ENCODE data around the gene CGB5.
"Not testable (repeated sequence)": the region's sequence is repeated elsewhere in the genome, so short reads cannot be mapped to it uniquely, and the experiment has no call there.

Gene CGB5

DNA sequence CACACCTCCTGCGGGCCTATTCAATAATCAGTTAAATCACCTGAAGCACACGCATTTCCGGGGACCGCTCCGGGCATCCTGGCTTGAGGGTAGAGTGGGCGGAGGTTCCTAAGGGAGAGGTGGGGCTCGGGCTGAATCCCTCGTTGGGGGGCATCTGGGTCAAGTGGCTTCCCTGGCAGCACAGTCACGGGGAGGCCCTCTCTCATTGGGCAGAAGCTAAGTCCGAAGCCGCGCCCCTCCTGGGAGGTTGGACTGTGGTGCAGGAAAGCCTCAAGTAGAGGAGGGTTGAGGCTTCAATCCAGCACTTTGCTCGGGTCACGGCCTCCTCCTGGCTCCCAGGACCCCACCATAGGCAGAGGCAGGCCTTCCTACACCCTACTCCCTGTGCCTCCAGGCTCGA is at the start of gene CGB5:
CGB5 (plus strand) TSS at position 301 of the 400 bp plus-strand sequence. CDS start 362 bp downstream, outside the sequence.
- DNase-seq (ENCODE audit: low spot score); FAIRE-seq: not testable (repeated sequence)

DNA sequence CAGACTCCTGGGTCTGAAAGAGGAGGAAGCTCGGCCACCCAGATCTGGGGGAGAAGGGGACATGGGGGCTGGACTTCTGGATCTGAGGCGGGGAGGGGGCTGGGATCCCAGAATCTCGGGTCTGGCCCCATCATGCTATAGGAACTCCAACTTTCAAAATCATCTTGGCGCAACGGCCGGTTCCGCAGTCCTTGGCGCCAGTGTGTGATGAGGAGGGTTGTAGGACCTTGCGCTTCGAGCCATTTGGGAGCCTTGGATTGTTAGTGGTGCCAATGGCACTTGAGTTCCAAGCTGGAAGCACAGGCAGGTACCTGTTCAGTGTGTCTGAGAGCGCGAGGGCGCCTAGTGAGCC is 49.6 kb upstream of the CGB5 start:
- DNase-seq (ENCODE audit: low spot score) (no peak), FAIRE-seq (no peak)

DNA sequence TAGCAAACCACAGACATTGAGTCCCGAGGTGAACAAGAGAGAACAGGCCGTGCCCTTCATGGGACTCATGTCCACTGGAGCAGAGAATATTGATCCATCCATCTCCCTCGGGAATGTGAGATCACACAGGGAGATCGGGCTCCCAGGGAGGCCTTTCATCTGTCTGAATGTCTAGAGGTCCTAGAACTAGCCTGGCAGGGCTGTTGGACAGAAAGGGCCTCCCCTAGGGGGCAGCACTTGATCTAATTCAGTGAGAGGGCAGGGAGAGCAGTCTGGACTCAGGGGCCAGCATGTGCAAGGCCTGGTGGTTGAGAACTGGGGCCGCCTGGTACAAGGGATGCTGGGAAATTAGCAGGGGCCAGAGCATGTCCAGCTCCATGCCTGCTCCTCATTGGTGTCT is 45.7 kb upstream of the CGB5 start:
- peak; percentile 41 for DNase-seq (ENCODE audit: low spot score)
- no peak for FAIRE-seq

DNA sequence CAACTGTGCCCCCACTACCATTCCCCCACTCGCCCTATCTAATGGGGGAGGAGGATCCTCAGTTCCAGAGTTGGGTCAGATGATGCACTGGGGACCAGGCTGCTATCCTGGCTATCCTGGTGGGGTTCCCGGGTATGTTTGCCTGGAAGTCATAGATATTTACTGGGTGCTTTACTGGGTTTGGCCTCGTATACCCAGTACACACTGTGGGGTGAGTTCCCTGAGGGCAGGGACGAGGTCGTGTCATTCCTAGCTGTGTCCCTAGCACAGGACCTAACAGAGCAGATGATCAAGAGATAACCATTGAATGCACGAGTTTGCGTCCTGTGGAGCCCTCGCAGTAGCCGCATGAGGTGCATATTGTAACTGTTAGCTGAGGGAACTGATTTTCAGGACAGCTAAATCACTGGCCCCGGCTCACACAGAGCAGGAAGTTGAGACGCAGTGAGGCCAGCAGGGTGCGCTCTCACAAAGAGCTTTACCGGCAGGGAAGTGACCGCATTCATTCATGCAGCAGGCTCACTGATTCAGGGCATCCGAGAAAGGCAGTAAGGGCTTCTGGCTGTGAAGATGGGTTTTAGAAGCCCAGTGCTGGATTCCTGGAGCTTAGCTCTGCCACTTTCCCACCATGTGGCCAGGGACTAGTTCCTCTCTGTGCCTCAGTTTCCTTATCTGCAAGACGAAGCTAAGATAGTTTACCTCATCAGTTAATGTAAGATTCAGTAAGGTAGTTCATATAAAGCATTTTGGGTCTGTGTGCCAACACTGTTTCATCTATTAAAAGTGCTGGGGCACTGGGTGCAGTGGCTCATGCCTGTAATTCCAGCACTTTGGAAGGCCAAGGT is 43.9 kb upstream of the CGB5 start:
- peak; percentile 53 for DNase-seq (ENCODE audit: low spot score)

DNA sequence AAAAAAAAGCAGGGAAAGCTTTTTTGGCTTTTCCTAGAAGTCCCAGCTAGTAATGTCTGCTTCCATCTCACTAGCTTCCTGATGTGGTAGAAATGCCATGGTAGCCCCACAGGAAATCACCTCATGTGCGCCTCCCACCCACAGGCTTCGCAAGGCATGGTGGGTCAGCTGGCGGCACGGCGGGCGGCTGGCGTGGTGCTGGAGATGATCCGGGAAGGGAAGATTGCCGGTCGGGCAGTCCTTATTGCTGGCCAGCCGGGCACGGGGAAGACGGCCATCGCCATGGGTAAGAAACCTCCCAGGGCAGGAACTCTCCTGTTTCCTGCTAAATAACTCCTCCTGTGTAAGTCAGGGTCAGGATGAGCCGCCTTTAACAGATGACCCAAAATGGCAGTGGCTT is 39.5 kb upstream of the CGB5 start:
- no peak for FAIRE-seq
- DNase-seq (ENCODE audit: low spot score) = no peak

More for the DNA sequence above, 43.9 kb upstream of the CGB5 start:
- no peak for FAIRE-seq

DNA sequence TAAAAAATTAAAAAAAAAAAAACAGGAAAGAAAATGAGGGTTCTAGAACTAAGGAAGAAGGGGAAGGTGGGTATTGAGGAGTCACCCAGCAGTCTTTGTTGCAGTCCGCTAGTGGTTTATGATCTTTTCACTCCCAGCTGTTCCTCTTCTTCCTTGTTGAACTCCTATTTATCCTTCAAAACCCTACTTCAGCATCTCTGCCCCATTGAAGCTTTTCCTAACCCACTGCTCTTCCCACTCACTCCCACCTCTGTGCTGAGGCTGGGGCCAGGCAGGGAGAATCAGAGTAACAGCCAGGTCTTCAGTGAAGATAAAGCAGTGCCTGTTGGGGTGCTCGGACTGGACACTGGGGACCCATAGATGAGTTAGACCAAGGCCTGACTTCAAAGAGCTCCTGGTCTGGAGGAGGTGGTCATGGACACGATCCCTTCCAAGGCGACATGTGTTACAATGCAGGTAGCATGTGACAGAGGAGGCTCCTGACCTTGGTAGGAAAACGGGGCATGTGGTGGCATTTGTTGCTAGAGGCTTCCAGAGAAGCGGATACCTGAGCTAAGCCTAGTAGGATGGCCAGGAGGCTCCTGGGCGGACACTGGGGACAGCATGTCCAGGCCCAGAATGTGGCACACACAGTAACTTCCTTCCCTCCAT is 38.6 kb upstream of the CGB5 start:
- FAIRE-seq (no peak), DNase-seq (ENCODE audit: low spot score) (no peak)

DNA sequence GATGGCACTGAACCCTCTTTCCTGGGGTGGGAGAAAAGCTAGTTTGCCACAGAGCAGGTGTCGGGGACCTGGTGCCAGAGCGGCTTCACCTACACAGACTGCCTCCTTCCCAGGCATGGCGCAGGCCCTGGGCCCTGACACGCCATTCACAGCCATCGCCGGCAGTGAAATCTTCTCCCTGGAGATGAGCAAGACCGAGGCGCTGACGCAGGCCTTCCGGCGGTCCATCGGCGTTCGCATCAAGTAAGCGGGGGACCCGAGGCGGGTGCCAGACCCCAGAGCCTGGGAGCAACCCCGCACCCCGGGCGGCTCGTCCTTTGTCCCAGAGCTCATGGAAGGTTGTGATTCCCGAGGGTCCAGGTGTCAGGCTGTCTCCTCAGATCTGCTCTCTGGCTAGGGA is 36.7 kb upstream of the CGB5 start:
- FAIRE-seq (no peak), DNase-seq (ENCODE audit: low spot score) (no peak)

DNA sequence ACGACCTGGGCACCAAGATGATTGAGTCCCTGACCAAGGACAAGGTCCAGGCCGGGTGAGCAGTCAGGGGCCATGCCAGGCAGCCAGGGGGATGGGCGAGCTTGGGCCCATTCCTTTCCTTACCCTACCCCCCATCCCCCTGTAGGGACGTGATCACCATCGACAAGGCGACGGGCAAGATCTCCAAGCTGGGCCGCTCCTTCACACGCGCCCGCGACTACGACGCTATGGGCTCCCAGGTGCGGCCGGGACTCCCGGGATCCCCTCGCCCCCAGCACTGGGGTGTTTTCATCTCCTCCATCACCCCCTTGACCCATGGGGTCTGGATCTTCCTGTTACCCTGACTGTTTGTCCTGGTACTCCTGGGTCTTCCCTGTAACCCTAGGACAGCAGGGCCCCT is 33.8 kb upstream of the CGB5 start:
- DNase-seq (ENCODE audit: low spot score) = no peak
- no peak for FAIRE-seq

DNA sequence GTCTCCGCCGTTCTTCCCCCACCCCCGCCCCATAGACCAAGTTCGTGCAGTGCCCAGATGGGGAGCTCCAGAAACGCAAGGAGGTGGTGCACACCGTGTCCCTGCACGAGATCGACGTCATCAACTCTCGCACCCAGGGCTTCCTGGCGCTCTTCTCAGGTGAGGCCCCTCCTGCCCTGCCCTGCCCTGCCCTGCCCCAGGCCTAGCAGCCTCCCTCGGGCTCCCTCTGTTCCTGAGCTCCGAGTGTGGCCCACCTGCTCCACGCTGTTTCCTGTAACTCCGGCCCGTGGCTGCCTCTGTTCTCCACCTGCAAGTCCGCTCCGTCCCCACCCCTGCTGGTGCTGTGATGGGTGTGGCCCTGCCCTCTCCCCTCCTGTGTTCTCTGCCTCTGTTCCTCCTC is 33.2 kb upstream of the CGB5 start:
- no peak for FAIRE-seq
- DNase-seq (ENCODE audit: low spot score) = no peak

DNA sequence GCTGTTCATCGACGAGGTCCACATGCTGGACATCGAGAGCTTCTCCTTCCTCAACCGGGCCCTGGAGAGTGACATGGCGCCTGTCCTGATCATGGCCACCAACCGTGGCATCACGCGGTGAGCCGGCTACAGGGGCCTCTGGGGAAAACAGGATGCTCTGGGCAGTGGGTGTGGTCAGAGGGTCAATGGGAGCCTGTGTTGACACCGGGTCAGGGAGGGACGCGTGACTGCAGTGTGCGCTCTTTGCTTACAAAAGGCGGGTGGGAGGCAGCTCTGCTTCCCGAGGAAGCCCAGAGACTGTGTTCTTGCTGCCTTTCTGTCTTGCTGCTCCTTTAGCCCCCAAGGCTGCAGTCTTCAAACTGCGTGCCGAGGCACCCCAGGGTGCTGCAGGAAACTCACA is 32.5 kb upstream of the CGB5 start:
- DNase-seq (ENCODE audit: low spot score) (no peak), FAIRE-seq (no peak)

DNA sequence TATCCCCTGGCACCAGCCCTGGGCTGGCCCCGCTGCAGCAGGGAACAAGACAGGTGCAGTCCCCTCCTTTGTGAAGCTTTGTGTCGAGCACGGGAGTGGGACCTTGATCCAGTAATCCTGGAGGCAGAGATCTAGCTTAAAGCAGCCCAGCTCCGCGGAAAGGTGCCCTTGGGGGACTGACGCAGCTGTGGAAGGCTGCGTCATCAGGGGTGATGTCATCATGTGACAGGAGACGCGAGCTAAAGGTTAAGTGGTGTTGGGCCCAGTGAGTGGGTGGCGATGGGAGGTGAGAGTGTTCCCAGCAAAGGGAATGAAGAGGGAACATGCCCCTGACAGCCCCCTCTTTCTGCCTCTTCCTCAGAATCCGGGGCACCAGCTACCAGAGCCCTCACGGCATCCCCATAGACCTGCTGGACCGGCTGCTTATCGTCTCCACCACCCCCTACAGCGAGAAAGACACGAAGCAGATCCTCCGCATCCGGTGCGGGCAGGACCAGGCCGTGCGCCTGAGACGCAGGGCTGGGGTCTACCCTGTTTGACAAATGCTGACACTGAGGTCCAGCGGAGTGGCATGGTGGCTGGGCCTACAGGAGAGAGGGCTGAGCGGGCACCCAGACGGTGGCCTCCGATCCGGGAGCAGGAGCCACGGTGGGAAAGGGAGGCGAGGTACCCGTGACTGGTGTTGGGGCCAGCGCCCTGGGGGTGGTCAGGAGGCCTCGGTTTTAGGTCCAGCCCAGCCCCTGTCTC is 29.4 kb upstream of the CGB5 start:
- FAIRE-seq (no peak), DNase-seq (ENCODE audit: low spot score) (no peak)

DNA sequence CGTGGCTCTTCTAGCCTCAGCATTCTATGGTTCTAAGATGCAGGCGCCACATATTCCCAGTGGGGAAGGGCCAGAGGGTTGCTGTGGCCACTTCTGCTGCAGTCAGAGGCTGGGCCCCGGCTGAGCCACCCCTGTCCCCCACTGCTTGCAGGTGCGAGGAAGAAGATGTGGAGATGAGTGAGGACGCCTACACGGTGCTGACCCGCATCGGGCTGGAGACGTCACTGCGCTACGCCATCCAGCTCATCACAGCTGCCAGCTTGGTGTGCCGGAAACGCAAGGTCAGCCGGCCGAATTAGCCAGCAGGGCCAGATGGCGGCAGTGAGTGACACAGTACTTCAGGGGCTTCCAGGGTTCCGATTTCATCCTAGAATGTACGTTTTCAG is 28.8 kb upstream of the CGB5 start:
- FAIRE-seq = no peak

DNA sequence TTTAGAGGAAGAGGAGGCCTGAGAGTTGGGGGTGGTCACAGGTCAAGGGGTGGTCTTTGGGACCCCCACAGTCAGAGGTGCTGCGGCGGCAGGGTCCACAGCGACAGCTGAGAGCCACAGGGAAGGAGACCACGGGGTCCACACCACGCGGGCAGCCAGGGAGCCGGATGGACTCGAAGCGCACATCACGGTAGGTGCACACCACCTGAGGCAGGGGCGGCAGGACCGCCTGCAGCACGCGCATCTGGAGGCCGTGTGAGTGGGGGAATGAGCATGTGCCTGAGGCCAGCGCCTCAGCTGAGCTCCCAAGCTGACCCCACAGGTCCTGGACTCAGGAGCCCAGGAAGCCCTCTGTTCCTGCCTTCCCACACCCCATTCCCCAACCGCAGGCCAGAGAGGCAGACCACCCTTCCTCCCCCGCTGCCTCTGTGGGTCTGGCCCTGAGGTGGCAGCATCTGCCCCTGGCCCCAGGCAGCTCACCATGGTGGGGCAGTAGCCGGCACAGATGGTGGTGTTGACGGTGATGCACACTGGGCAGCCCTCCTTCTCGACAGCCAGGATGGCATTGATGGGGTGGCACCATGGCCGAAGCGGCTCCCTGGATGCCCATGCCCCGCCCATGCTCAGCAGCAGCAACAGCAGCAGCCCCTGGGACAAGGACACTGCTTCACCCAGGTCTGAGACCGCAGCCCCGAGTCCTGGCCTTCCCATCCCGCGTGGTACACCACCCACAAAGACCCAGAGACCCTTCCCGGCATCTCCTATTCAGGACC is 27.4 kb upstream of the CGB5 start:
- FAIRE-seq = no peak

More for the DNA sequence above, 28.8 kb upstream of the CGB5 start:
- DNase-seq (ENCODE audit: low spot score) = no peak

DNA sequence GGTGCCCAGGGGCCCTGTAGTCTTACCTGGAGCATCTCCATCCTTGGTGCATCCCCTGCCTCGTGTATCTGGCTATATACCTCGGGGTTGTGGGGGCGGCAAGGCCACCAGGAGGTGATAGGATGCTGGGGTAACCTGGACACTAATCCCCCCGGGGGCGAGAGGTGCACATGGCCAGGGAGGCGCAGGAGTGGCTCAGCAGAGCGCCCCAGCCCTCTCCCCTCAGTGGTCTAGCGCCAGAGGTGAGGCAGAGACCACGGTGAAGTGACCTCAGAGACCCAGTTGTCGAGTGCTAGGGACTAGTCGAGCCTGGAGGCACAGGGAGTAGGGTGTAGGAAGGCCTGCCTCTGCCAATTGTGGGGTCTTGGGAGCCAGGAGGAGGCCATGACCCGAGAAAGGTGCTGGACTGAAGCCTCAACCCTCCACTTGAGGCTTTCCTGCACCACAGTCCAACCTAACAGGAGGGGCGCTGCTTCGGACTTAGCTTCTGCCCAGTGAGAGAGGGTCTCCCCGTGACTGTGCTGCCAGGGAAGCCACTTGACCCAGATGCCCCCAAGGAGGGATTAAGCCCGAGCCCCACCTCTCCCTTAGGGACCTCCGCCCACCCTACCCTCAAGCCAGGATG is 26.5 kb upstream of the CGB5 start, which contains the start of gene LHB:
LHB (minus strand) TSS at position 51 of the 625 bp plus-strand sequence; CDS start at position 41, 10 bp downstream.
- FAIRE-seq = no peak
- DNase-seq (ENCODE audit: low spot score) = no peak

More for the DNA sequence above, 27.4 kb upstream of the CGB5 start:
- no peak for DNase-seq (ENCODE audit: low spot score)

DNA sequence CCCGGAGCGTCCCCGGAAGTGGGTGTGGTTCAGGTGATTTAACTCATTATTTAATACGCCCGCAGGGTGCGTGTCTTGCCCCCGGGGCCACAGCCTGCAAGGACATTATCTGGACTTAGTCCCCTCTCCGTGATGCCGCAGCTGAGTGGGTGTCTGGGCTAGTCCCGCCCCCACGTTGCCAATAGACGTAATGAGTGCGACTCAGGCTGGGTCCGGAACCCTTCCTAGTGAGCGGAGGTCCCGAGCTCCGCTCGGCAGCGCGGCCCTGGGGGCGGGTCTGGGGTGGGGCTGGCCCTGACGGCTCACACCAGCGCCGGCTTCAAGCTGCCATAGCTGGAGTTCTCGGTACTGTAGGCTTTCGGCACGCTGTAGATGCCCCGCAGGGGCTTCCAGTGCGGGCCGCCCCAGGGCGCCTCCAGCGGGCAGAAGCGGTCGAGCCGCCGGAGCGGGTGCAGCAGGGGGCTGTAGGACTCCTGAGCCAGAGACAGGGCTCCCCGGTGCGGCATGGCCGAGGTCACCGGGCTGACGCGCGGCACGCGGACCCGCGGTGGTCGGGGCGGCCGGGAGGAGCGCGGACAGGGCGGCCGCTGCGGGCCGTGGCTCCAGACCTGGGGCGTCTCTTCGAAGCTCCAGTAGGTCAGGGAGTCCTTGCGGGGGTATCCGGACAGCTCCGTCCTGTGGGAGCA is 25.8 kb upstream of the CGB5 start:
- no peak for DNase-seq (ENCODE audit: low spot score)
- no peak for FAIRE-seq

DNA sequence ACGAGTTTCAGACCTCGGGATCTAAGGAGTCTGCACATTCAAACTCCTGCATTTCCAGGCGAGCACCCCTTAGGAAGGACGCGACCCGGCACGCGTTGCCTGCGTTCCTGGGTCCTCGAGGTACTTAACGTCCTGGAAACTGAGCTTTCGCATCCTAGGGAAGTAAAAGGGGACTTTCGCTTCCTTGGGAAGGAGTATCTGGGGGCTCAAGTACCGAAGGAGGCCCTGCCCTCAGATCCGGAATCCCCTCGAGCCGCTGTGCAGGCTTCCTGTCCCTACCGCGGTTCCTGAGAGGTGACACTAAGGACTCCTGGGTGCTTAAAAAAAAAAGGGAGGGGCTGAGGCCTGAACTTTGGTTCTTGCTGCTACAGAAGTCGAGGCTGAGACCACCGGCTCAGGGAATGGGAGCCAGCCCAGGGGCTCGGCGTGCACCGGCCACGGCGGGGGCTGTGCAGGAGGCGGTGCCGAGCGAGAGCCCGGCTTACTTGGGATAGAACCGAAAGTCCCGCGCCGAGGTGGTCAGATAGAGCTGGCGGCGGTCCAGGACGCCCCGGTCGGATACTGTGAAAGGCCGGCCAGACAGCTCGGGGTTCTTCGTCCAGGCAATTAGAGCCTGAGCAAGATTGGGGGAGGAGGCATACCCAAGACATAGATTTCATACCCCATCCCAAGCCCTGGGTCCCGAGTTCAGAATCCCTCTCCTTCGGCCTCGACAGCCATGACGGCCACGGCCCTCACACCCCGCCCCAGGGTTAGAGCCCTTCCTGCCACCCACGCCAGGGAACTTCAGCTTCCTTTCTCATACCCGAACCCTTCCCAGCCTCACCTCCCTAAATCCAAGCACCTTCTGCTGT is 25.0 kb upstream of the CGB5 start:
- DNase-seq (ENCODE audit: low spot score) = not testable (repeated sequence)
- peak; percentile 23 for FAIRE-seq

DNA sequence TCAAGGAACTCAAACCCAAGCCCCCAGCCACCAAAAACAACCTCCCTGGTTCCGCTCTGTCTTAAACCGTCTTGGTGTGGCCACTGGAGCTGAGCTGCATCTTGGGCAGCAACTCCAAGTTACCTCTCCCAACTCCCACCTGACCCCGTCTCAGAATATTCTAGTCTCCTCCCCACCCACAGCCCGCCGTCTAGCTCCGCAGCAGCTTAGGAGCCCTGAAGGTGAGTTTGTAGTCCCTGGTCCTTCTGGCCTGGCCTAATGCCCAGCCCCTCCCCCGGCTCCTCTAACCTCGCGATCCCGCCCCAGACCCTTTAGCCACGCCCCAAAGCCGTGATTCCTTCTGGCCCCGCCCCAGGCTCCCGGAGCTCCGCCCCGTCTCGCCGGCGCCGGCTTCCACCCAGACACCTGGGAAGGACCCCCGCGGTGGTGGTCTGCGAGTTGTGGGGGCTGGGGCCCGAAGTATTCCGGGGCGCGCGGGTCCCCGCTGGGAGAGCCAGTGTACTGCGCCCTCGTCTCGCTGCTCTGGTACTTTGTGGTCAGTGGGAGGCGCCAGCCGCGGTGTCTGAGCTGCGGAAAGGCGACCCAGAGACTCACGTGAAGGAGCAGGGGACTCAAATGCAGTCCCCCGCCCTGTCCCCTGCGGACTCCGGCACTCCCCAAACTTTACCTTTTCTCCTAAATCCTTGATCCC is 24.3 kb upstream of the CGB5 start:
- no peak for DNase-seq (ENCODE audit: low spot score)
- no peak for FAIRE-seq

DNA sequence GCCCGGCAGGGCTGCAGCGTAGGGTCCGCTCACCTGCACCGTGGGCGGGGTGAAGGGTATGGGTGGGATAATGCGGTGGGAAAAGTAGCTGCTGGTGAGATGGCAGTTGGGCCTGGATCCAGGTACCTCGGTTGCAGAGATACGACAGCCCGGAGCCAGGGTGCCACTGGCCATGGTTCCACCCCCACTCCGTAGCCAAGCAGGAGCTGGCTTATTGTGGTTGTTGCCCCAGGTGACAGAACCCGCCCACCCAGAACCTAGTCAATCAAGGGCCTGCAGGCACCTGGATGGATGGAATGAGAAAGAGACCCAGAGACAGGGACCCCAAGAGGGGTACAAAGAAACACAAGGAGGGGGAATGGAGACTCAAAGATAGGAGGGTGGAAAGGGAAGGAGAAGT is 23.3 kb upstream of the CGB5 start:
- DNase-seq (ENCODE audit: low spot score) (no peak), FAIRE-seq (no peak)
